Panc1 (cell line): ENCODE data around the gene PHLDB2. TPM values are rescaled to one million over a fixed set of nuclear protein-coding genes. Genes with fewer than 3 reads are reported as not detected.

Source experiments
- ATAC-seq: fragments of 200-7000 bp; cut with Tn5 transposase; 2 replicates; pipeline ENCODE4 v1.9.1; 2020; ENCODE audit warnings: mild to moderate bottlenecking, moderate library complexity
- BruUV-seq: library from RNA; stranded (reverse); fragments of 400-500 nt; replicated peaks from 2 replicates; lab custom pipeline; 2021; lab: Mats Ljungman, UMichigan
- CTCF ChIA-PET: fragments of 300-600 bp; sonication (Branson Sonifier 250); formaldehyde crosslinking; loops from one replicate; lab custom pipeline; 2022; ENCODE audit warnings: antibody characterized with exemption; lab: Charles Lee
- POLR2A ChIA-PET: fragments of 300-600 bp; sonication (Branson Sonifier 250); formaldehyde crosslinking; loops from one replicate; lab custom pipeline; 2022; ENCODE audit warnings: antibody characterized with exemption; lab: Charles Lee
- DNase-seq: peaks from one replicate; pipeline ENCODE4 v3.0.0-alpha.2; 2010; ENCODE audit warnings: low read depth, low spot score
- H3K27ac ChIP-seq: 2 replicates; pipeline ENCODE4 v1.5.1; 2011; ENCODE audit warnings: mild to moderate bottlenecking, low read length, inconsistent platforms
- H3K27me3 ChIP-seq: fragments of 200-500 bp; sonication (Bioruptor generic); 2 replicates; pipeline ENCODE4 v1.6.0; 2014; ENCODE audit warnings: low read length, inconsistent platforms; ENCODE audit not compliant: control insufficient read depth, insufficient read depth
- H3K36me3 ChIP-seq: fragments of 200-500 bp; sonication (Bioruptor generic); 2 replicates; pipeline ENCODE4 v1.5.1; 2014; ENCODE audit warnings: inconsistent platforms, mild to moderate bottlenecking, low read length, moderate library complexity; ENCODE audit not compliant: control insufficient read depth, insufficient read depth
- H3K4me1 ChIP-seq: 2 replicates; pipeline ENCODE4 v1.5.1; 2011; ENCODE audit warnings: inconsistent platforms, mild to moderate bottlenecking, low read length, moderate library complexity; ENCODE audit not compliant: control insufficient read depth, insufficient read depth
- H3K4me3 ChIP-seq, 2 experiments: 2 replicates each; pipeline ENCODE4 v1.5.1; 2011 to 2012; ENCODE audit warnings: low read depth in 2 of 2, low read length in 2 of 2, mild to moderate bottlenecking in 2 of 2, inconsistent platforms in 1 of 2, moderate library complexity in 1 of 2
- H3K9me3 ChIP-seq: fragments of 200-500 bp; sonication (Bioruptor generic); 2 replicates; pipeline ENCODE4 v1.5.1; 2014; ENCODE audit warnings: low read depth, mild to moderate bottlenecking, inconsistent platforms, low read length, moderate library complexity; ENCODE audit not compliant: control insufficient read depth, insufficient read depth
- POLR2AphosphoS5 ChIP-seq: IDR thresholded peaks from 2 replicates; pipeline ENCODE4 v1.6.1; 2012; ENCODE audit warnings: mild to moderate bottlenecking, low read depth, low read length, moderate library complexity
- REST ChIP-seq, 2 experiments: IDR thresholded peaks; 2 replicates each; pipeline ENCODE4 v1.6.1; 2011 to 2012; ENCODE audit warnings: low read depth in 2 of 2, control low read depth in 1 of 2, low read length in 1 of 2, mild to moderate bottlenecking in 1 of 2, moderate library complexity in 1 of 2; ENCODE audit not compliant: insufficient read depth in 1 of 2
- SIN3A ChIP-seq: IDR thresholded peaks from 2 replicates; pipeline ENCODE4 v1.6.1; 2012; ENCODE audit warnings: low read depth, mild to moderate bottlenecking, low read length, moderate library complexity, borderline replicate concordance; ENCODE audit not compliant: insufficient read depth
- TCF7L2 ChIP-seq: IDR thresholded peaks from 2 replicates; pipeline ENCODE4 v1.6.1; 2011; ENCODE audit warnings: mild to moderate bottlenecking, low read depth, low read length, inconsistent platforms
- in situ Hi-C: cut with HindIII; loops from 2 replicates; pipeline ENCODE4 v1.10.0; 2016; ENCODE audit warnings: low sequenced_read_pairs, low pct_unique_long_range_greater_than_20kb
- intact Hi-C: fragments of 100-400 bp; cut with micrococcal nuclease; formaldehyde crosslinking; loops from one replicate; pipeline ENCODE4 v1.10.0; 2022; ENCODE audit not compliant: unreplicated experiment
- total RNA-seq: library from RNA; stranded (reverse); gene quantifications from one replicate; pipeline ENCODE4 v1.2.1, GENCODE V29; 2021; ENCODE audit not compliant: unreplicated experiment
- TF ChIP-seq, protein P1 (sequence below): fragments of 450-650 bp; IDR thresholded peaks from 2 replicates; pipeline ENCODE4 v1.5.1; 2017; ENCODE audit warnings: mild to moderate bottlenecking

PHLDB2 gene
- total RNA-seq, 1 experiment from 2014 or later: 11.3 TPM

GRCh38 chr3:111864821-111865656 is 6.0 kb downstream of the PHLDB2 start:
- in situ Hi-C loops (no loop called here), intact Hi-C loops (no loop called here)
- Histone ChIP-seq H3K27me3 (peaks cover 9% of the 10 kb centered on the region), H3K4me3 (no peak overlapping the region), H3K36me3 (no peaks in the 10 kb centered on the region), H3K4me1 (peaks cover 8% of the 10 kb centered on the region; the same call in 1 of the 2 replicates), H3K27ac (no peak overlapping the region), H3K9me3 (no peaks in the 10 kb centered on the region)
- ATAC-seq: no peak
- TF ChIP-seq POLR2AphosphoS5 (no peak), REST (IDR thresholded peaks at IDR 0.05; ENCODE audit: insufficient read depth in 1 of 2, low read depth in 2 of 2, low read length in 1 of 2) (no peak)
- TF ChIP-seq, protein P1, sequence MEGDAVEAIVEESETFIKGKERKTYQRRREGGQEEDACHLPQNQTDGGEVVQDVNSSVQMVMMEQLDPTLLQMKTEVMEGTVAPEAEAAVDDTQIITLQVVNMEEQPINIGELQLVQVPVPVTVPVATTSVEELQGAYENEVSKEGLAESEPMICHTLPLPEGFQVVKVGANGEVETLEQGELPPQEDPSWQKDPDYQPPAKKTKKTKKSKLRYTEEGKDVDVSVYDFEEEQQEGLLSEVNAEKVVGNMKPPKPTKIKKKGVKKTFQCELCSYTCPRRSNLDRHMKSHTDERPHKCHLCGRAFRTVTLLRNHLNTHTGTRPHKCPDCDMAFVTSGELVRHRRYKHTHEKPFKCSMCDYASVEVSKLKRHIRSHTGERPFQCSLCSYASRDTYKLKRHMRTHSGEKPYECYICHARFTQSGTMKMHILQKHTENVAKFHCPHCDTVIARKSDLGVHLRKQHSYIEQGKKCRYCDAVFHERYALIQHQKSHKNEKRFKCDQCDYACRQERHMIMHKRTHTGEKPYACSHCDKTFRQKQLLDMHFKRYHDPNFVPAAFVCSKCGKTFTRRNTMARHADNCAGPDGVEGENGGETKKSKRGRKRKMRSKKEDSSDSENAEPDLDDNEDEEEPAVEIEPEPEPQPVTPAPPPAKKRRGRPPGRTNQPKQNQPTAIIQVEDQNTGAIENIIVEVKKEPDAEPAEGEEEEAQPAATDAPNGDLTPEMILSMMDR: peak; percentile 32
- ChIA-PET POLR2A (no interaction called here), CTCF (interaction anchor here (0.6 kb wide), 1 partner anchor 192 kb away, joined by 3 read pairs; no protein-coding TSS in a partner anchor)
- no peak for DNase-seq
- no TSS peak for BruUV-seq

DNA sequence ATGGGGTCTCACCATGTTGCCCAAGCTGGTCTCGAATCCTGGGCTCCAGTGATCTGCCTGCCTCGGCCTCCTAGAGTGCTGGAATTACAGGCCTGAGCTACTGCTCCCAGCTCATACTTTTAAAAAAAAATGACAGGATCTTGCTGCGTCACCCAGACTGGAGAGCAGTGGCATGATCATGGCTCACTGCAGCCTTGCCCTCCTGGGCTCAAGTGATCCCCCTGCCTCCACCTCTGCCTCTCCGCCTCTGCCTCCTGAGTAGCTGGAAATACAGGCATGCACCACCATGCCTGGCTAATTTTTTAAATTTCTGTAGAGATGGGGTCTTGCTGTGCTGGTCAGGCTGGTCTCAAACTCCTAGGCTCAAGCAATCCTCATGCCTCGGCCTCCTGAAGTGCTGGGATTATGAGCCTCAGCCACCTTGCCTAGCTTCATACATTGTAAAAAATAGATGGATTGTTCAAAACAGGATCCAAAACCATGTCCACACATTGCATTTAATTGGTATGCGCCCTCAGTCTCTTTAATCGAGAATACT is 8.9 kb downstream of the PHLDB2 start:
- no peaks in the 10 kb centered on the region for H3K9me3 ChIP-seq
- DNase-seq: no peak
- no TSS peak for BruUV-seq
- H3K36me3 ChIP-seq: no peaks in the 10 kb centered on the region
- H3K4me1 ChIP-seq: peaks cover 3% of the 10 kb centered on the region; the same call in 1 of the 2 replicates
- H3K27me3 ChIP-seq: no peaks in the 10 kb centered on the region
- in situ Hi-C loops: no loop called here
- no peak overlapping the region for H3K4me3 ChIP-seq
- H3K27ac ChIP-seq: no peak overlapping the region
- no peak for ATAC-seq
- intact Hi-C loops: no loop called here
- ChIA-PET CTCF (no interaction called here), POLR2A (no interaction called here)
- TF ChIP-seq TCF7L2: no peak
- no peak for TF ChIP-seq POLR2AphosphoS5
- TF ChIP-seq, protein P1: no peak
- TF ChIP-seq REST (IDR thresholded peaks at IDR 0.05; ENCODE audit: insufficient read depth in 1 of 2, low read depth in 2 of 2, low read length in 1 of 2): no peak
- no peak for TF ChIP-seq SIN3A
